ENCODE data around the gene AMN.

DNA sequence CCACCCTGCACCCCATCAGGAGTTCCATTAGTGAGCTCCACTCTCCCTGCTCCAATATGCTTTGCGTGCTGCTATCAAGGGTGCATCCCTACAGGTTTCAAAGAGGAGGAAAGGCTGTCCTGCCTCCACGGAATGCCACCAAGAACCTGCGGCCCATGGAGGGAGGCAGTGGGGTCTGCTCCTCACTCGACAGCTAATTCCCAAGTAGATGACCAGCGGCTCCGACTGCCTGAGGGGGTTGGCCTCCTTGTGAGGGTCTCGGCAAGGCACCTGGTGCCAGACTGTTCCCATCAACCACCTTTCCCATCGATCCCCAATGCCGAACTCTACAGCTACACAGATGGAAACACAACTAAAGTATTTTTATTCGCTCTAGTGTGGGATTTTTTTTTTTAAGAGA lies 36.0 kb downstream of the AMN start:
- TF ChIP-seq, protein P1, sequence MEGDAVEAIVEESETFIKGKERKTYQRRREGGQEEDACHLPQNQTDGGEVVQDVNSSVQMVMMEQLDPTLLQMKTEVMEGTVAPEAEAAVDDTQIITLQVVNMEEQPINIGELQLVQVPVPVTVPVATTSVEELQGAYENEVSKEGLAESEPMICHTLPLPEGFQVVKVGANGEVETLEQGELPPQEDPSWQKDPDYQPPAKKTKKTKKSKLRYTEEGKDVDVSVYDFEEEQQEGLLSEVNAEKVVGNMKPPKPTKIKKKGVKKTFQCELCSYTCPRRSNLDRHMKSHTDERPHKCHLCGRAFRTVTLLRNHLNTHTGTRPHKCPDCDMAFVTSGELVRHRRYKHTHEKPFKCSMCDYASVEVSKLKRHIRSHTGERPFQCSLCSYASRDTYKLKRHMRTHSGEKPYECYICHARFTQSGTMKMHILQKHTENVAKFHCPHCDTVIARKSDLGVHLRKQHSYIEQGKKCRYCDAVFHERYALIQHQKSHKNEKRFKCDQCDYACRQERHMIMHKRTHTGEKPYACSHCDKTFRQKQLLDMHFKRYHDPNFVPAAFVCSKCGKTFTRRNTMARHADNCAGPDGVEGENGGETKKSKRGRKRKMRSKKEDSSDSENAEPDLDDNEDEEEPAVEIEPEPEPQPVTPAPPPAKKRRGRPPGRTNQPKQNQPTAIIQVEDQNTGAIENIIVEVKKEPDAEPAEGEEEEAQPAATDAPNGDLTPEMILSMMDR (conservative IDR thresholded peaks at IDR 0.05; ENCODE audit: low read length) = no peak
- no peak for TF ChIP-seq EZH2phosphoT487 (IDR thresholded peaks at IDR 0.05; ENCODE audit: borderline replicate concordance, low read depth, low read length)
